GM21529 (cell line): Measurements from ENCODE around the gene APH1A.
"Not testable (repeated sequence)": the region's sequence is repeated elsewhere in the genome, so short reads cannot be mapped to it uniquely, and the experiment has no call there.

Experiments
- ATAC-seq: cut with Tn5 transposase; IDR thresholded peaks from one replicate; pipeline ENCODE4 v1.9.1; 2021; ENCODE audit not compliant: unreplicated experiment

Gene APH1A

GRCh38 chr1:150269451-150269850, 635 bp upstream of the APH1A start:
- ATAC-seq = no peak

GRCh38 chr1:150268340-150268704, 494 bp downstream of the APH1A start:
- ATAC-seq = peak; percentile 13

DNA sequence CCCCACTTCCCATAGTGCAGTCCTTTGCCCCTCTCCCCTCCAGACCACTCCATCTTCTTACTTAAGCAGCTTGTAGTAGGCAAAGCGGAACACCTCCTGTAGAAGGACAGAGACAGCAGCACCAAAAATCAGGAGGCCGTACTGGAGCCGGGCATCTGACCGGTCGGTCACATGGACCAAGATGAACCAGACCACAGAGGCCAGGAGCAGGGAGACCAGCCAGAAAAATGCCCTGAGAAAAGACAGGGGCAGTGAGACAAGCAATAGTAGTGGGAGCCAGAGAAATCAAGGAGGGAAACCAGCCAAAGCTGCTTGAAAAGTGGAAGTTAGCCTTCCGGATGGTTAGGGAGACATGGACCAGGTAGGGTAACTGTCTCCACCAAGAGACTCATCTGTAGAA, 920 bp downstream of the APH1A start:
- ATAC-seq = no peak

- ATAC-seq = no peak
Measured at GRCh38 chr1:150263549-150263948, 5.3 kb downstream of the APH1A start.

DNA sequence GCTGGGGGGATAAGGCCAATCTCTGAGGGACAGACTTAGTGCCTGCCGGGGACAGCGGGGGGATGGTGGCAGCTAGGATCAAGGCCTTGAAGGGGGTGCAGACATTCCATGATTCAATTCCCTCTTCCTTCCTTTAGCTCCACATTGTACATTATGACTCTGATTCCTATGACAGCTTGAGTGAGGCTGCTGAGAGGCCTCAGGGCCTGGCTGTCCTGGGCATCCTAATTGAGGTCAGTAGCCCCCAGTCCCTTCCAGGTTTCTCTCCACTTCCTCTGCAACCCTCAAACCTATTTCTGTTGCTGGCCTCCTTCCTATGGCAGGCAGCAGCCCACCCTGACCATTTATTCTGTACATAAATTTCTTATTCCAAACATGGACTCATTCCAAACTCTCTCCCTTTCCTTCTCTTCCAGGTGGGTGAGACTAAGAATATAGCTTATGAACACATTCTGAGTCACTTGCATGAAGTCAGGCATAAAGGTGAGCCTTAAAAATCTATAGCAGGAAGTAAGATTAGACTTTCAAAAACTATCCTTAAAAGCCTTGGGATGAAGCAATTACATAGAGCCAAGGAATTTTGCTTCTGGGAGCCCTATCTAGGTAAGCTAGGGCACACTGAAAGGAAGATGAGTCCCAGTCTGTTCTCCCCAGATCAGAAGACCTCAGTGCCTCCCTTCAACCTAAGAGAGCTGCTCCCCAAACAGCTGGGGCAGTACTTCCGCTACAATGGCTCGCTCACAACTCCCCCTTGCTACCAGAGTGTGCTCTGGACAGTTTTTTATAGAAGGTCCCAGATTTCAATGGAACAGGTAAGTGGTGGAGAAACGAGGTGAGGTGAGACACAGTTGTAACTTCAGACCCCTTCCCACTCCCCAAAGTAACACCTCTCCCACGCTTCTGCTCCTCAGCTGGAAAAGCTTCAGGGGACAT, 6.2 kb downstream of the APH1A start:
- no peak for ATAC-seq

- no peak for ATAC-seq
Measured at GRCh38 chr1:150261367-150261766, 7.4 kb downstream of the APH1A start.

DNA sequence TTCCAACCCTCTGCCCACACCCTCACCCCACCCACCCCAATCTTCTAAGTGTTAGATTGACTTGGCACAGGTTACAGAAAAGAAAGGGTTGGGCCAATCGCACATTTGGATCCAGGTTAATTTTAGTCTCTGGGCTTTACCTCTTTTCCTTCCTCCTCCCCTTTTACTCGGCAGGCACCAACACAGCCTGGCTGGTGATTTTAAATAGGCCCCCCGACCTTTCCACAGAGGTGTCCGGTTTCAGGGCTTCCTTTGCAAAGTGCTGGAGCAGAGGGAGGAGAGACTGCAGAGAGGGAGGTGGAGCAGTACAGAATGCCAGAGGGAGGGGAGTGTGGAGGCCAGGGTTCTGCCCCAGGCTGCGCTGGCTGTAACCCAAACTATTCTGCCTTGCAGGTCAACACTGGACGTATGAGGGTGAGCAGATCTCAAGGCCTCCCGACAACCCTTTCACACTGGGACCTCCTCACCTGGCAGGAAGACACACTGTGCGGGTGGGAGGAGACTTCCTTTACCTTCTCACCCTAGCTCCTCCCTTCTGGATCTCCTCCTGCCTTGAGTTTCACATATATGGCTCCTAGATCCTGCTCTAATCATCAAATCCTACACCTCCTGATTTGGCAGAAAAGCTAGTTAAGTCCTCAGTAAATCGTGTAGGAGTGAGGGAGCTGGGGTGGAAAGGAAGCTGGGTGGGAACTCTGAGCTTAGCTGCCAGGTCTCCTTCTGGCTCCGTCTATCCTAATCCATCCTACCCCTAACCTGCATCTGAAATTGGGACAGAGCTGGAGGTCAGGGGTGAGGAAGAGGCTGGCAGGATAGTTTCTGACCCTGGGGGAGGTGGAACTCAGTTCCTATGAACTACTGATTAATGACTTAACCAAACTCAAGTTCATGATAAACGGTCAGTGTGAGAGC, 8.8 kb downstream of the APH1A start:
- ATAC-seq = no peak

GRCh38 chr1:150259217-150259616, 9.6 kb downstream of the APH1A start:
- ATAC-seq = no peak

DNA sequence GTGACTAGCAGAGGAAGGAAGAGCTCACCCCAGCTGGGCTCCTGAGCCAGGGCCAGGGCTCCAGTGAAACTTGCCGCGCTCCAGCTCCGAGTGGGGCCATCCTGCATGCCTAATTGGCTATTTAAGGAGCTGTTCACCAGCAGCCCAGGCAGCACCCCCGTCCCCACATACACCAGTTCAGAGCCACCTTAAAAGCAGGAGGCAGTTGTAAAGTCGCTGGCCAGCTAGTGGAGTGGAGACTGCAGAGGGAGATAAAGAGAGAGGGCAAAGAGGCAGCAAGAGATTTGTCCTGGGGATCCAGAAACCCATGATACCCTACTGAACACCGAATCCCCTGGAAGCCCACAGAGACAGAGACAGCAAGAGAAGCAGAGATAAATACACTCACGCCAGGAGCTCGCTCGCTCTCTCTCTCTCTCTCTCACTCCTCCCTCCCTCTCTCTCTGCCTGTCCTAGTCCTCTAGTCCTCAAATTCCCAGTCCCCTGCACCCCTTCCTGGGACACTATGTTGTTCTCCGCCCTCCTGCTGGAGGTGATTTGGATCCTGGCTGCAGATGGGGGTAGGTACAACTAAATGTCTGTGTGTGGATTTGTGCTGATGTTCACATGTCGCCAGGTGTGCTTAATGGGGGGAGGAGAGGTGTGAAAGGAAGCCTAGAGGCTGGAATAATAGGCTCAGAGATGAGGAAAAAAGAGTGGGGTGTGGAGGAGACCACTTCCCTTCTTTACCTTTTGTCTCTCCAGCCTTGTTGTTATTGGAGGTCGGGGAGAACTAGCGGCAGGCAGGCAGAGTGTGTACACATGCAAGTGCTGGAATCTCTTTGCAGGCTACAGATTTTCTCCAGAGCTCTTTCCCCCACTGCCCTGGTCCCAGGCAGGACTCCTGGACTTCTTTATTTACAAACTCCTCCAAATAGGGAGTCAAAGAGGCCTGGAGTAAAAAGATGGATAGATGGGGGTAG, 10.9 kb downstream of the APH1A start, which contains the start of gene CA14:
Gene CA14 (plus strand): TSS at position 151 of the 962 bp plus-strand sequence. CDS start 355 bp downstream, at position 506.
- no peak for ATAC-seq

DNA sequence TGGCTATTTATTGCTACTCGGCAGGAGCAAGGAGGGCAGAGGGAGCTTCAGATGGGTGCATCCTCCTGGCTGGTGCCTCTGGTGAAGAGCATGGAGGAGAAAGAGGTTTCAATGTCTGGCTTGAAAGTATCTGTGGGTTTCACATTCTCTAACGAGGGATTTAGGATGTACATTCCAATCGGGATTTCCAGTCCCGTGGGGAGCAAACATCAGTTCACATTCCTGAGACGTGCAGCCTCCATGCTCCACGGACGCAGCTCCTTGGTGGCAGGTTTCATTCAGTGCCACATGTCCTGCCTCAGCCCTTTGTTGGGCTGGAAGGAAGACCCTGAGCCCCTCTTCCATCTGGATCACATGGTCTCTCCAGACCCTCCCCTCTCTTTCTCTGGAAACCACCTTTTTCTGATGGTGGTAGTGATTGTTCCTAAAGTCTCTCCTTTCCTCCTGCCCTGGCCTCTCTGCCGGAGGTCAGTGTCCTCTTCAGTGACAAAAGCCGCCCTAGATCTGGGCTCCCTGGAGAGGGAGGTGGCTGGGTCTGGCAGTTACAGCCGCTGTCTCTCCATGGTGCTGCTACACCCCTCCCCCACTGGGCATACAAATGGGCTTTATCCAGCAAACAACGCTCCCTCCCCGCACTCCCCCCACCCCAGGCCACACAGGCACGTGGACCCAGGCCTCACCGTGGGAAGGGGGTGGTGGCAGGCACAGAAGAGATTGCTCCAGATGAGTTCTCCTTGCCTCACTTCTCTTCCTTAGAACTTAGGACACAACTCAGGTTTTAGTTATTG, 12.1 kb downstream of the APH1A start:
- ATAC-seq = no peak

GRCh38 chr1:150256198-150256553, 12.6 kb downstream of the APH1A start:
- ATAC-seq = no peak

GRCh38 chr1:150249936-150250335, 18.9 kb downstream of the APH1A start:
- ATAC-seq = no peak

- ATAC-seq = no peak
Measured at GRCh38 chr1:150243003-150243402, 25.8 kb downstream of the APH1A start.

- no peak for ATAC-seq
Measured at GRCh38 chr1:150237746-150238145, 31.1 kb downstream of the APH1A start.

DNA sequence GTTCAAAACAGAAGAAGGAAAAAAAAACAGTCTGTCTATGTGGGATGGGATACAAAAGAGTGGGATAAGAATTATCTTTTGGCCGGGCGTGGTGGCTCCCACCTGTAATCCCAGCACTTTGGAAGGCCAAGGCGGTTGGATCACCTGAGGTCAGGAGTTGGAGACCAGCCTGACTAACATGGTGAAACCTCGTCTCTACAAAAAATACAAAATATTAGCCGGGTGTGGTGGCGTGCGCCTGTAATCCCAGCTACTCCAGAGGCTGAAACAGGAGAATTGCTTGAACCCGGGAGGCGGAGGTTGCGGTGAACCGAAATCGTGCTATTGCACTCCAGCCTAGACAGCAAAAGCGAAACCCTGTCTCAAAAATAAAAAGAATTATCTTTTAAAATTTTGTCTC, 31.6 kb downstream of the APH1A start:
- ATAC-seq = not testable (repeated sequence)

GRCh38 chr1:150236614-150237100, 32.2 kb downstream of the APH1A start:
- ATAC-seq = no peak

DNA sequence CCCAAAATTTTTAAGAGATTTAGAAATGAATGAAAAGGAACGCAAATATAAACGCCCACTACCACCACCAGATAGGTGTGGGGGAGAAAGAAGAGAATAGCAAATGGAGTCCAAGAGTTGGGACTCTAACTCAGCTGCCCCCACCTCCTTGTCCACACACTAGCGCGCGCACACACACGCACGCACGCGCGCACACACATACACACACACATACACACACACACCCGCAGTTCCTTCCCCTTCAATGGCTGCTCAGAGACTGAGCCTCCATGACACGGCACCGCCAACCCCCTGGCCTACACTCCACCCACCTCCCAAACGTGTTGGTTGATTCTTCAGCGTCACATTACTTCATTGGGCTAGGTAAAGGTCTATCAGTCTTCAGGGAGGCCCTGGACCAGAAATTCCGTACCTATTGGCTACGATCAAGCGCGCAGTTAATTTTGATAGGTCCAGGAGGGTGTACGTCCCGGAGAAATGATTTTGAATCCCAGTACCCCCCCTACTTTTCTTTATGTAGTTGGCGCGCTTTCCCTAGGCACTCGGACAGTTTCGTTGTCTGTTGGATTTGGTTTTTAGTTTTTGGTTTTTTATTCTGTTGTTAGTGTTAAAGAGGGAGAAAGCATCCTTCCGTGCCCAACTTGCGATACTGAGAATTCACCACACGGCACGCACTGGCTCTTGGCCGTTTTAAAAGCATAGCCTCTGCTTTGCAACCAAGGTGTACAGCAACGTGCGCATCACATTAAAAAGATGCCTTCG, 32.8 kb downstream of the APH1A start, which contains the start of gene ANP32E:
Gene ANP32E (minus strand): TSS at position 261 of the 762 bp plus-strand sequence. CDS start 326 bp downstream, outside the sequence.
- peak; percentile 78 for ATAC-seq

- no peak for ATAC-seq
Measured at GRCh38 chr1:150235294-150235851, 33.4 kb downstream of the APH1A start.
